Fibroblast of peridontal ligament (primary cell): ENCODE results near the gene DNAJC3.
"Not testable (repeated sequence)": the region's sequence is repeated elsewhere in the genome, so short reads cannot be mapped to it uniquely, and the experiment has no call there.

Experiments used
- DNase-seq: peaks from one replicate; pipeline ENCODE4 v3.0.0-alpha.2; 2010; ENCODE audit errors: extremely low read depth

DNAJC3 gene

DNA sequence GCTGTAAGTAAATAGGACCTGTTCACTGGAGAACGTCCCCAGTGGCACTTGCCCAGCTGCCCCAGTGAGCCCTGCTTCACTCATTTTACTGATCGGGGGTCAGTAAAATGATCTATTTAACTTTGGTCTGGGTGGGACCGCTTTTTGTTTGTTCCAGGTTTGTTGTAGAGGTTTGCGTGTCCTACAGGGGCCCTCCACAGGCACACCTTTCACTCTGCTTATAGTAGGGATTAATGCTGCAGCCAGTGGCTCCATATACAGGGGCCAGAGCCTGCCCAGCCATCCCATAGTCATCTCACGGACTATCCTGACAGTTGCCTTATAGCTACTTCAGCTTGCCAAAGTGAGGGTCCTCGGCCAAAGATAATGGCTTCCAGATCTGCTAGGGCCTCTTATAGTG, 104.1 kb downstream of the DNAJC3 start:
- no peak for DNase-seq

- DNase-seq, result not testable (repeated sequence)
Observed at GRCh38 chr13:95781940-95782339, 105.0 kb downstream of the DNAJC3 start.

DNA sequence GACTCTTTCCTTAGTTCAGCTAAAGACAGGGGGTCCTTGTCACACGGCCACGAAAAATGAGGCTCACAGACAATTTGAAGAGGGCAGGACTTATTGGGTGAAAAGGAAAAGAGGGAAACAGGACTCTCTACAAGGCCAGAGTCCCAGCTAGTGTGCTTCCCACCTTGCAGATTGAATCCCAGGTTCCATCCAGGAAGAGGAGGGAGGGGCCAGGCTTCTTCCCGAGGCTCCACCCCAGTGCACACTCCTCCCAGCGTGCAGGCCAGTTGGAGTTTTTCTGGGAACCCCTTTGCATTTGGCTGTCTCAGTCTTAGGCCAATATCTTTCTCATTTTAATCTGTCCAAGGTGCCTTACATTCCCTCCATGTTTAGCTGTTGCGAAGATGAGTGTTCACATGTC, 106.8 kb downstream of the DNAJC3 start:
- no peak for DNase-seq

DNA sequence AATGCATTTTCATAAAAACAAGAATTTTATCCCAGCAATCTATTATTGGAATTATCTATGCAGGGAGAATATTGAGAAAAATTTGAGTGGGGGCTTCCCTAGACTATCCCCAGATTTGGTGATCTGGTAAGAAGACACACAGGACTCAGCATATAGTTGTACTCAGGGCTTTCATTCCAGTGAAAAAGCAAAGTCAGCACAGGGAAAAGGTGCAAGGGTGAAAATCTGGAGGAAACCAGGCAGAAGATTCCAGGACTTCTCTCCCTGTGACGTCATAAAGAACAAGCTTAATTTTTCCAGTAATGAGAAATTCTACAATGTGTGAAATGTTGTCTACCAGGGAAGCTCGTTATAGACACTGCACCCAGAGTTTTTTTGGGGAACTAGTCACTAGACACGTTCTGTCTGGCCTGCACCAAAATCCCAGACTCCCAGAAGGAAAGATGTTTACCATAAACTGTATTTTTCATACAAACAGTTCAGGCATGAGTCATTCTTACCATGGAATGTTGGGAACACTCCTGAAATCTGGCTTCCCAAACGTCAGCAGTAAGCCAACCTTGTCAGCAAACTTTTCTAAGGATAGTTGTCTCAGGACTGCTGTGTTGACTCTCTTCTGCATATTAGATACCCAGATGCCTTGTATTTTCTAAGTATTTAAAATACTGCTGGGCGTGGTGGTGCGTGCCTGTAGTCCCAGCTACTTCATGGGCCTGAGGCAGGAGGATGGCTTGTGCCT, 107.4 kb downstream of the DNAJC3 start:
- DNase-seq, result peak; percentile 92

GRCh38 chr13:95784900-95785290, 108.0 kb downstream of the DNAJC3 start:
- peak; percentile 45 for DNase-seq

GRCh38 chr13:95787356-95788099, 110.6 kb downstream of the DNAJC3 start:
- DNase-seq, result peak; percentile 43

GRCh38 chr13:95788100-95788463, 111.1 kb downstream of the DNAJC3 start:
- DNase-seq, result no peak

- not testable (repeated sequence) for DNase-seq
Observed at GRCh38 chr13:95789315-95789714, 112.4 kb downstream of the DNAJC3 start.

DNA sequence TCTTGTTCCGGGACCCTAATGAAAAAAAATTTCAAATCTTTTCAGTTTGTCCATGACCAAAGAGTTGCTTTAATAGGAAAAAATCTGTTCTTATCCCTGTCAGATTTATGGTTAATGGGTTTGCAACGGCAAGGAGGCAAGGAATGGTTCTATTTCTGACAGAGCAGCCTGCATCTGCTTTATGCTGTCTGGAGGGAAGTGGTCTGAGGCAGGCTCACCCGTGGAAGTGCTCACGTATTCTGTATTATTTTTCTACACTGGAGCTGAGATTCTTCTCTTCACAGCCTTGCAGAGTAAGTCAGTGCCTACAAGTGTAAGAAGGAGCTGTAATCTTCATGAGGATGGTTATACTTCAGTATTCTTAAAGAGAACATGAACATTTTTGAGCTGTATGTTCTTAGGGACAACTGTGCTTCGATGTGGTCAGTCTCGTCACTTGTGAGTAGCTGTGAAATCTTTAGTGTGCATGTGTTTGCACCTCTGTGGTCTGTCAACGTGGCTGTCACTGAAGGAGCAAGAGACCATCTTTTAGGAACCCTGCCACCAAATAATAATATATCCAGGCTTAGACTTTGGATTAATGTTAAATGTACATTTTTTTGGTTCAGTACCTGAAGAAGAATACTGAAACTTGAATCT, 114.3 kb downstream of the DNAJC3 start:
- DNase-seq, result no peak

GRCh38 chr13:95793018-95793555, 116.1 kb downstream of the DNAJC3 start:
- DNase-seq, result no peak

- no peak for DNase-seq
Observed at GRCh38 chr13:95793781-95794180, 116.8 kb downstream of the DNAJC3 start.

DNA sequence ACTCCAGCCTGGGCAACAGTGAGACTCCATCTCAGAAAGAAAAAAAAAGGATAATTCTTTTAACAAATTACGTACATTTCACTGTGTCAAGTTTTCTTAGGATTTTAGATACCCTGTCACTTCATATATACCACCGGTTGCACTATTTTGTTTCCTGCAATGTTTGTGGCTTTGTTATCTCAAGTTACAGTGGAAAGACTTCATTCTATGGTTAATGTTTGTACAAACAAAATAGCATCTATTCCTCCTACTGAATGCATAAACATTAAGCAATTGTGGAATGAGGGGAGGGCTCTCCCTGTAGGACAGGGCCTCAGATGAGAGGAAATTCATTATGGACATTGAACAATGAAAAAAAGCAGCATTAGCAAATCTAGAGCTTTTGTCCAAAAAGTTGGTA, 120.1 kb downstream of the DNAJC3 start:
- DNase-seq, result no peak

- peak; percentile 17 for DNase-seq
Observed at GRCh38 chr13:95800436-95800835, 123.5 kb downstream of the DNAJC3 start.

DNA sequence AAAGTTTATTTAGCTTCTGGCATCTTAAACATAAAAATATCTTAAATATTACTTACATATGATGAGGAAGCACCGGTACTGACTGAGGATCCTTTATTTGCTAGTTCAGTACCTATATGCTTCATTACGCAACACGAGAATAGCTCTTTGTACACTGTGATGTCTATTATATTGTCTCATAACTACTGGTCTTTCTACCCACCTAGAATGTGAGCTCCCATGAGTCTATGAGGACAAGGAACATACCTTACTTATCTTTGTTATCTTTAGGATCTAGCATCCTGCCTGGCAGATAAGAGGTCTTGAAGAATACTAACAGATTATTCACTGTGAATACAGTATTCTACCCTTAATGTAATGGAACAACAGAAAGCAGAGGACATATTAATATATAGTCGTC, 124.9 kb downstream of the DNAJC3 start:
- no peak for DNase-seq

DNA sequence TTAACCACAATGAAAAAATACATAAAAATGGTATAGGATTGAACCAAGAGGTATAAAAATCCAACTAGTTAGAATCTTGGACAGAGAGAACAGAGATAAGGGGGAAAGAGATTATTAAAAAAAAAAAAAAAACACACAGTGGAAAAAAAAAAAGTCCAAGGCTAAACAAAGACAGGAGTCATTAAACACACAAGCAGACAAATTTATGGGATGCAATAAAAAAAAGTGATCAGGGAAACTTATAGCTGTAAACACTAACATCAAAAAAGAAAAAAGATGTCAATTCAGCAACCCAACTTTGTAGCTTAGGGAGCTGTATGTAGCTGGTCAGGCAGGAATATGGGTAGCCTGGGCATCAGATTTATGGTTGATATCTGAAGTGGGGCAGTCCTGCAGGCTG, 129.0 kb downstream of the DNAJC3 start:
- DNase-seq, result no peak

GRCh38 chr13:95809429-95809828, 132.5 kb downstream of the DNAJC3 start:
- DNase-seq, result no peak

DNA sequence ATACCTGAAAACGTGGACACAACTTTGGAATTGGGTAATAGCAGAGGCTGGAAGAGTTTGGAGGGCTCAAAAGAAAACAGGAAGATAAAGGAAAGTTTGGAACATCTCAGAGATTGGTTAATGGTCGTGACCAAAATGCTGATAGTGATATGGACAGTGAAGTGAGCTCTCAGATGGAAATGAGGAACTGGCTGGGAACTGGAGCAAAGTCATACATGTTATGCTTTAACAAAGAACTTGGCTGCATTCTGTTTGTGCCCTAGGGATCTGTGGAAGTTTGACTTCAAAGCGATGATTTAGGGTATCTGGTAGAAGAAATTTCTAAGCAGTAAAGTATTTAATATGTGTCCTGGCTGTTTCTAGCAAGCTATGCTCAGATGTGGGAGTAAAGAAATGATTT, 136.2 kb downstream of the DNAJC3 start:
- DNase-seq, result no peak

GRCh38 chr13:95814495-95814894, 137.6 kb downstream of the DNAJC3 start:
- DNase-seq, result no peak

DNA sequence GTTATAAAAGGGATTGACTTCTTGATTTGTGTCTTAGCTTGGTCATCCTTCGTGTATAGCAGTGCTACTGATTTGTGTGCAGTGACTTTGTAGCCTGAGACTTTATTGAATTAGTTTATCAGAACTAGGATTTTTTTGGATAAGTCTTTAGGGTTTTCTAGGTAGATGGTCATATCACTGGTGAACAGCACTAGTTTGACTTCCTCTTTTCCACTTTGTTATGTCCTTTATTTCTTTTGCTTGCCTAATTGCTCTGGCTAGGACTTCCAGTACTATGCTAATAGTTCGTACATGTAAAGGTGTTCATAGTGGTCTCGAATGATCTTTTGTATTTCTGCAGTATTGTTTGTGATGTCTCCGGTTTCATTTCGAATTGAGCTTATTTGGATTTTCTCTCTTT, 145.4 kb downstream of the DNAJC3 start:
- no peak for DNase-seq

GRCh38 chr13:95833126-95833525, 156.2 kb downstream of the DNAJC3 start:
- DNase-seq, result no peak

DNA sequence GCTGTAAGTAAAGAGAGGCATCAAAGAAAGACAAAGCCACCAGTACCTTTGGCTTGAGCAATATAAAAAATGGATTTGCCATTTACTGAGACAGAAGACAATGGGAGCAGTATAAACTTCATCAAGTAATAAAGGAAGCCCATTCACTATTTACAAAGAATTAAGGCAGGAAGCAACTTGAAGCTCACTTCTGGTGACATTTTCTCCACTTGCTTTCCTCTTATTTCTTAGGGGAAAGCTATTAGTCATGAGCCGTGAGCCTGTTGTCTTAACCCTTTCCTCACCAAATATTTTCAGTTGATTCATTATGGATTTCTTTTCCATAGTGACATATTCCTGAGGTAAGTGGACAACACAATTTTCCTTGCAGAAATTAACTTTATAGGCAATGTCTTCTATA, 156.8 kb downstream of the DNAJC3 start:
- DNase-seq, result peak; percentile 22

- DNase-seq, result peak; percentile 77
Observed at GRCh38 chr13:95834134-95834765, 157.3 kb downstream of the DNAJC3 start.
